GM19467 (cell line): ENCODE measurements around the gene SLC24A1.

Source experiments
- ATAC-seq: cut with Tn5 transposase; IDR thresholded peaks from one replicate; pipeline ENCODE4 v1.9.1; 2021; ENCODE audit warnings: mild to moderate bottlenecking, moderate library complexity; ENCODE audit not compliant: unreplicated experiment

SLC24A1 gene

GRCh38 chr15:65621638-65622037, at the start of gene SLC24A1:
Gene SLC24A1 (plus strand): TSS chr15:65621938. CDS start chr15:65624081, 2,143 bp downstream.
- ATAC-seq = no peak

- no peak for ATAC-seq
Observed at GRCh38 chr15:65571971-65572370, 49.8 kb upstream of the SLC24A1 start.

- ATAC-seq = no peak
Observed at GRCh38 chr15:65576664-65577063, 45.1 kb upstream of the SLC24A1 start.

GRCh38 chr15:65577129-65577996, 44.4 kb upstream of the SLC24A1 start:
- ATAC-seq = no peak

GRCh38 chr15:65578904-65579728, 42.6 kb upstream of the SLC24A1 start:
- ATAC-seq = no peak

GRCh38 chr15:65579762-65580161, 42.0 kb upstream of the SLC24A1 start:
- ATAC-seq = no peak

GRCh38 chr15:65580287-65580686, 41.5 kb upstream of the SLC24A1 start:
- ATAC-seq = no peak

GRCh38 chr15:65583701-65584100, 38.0 kb upstream of the SLC24A1 start:
- no peak for ATAC-seq

- no peak for ATAC-seq
Observed at GRCh38 chr15:65584241-65584640, 37.5 kb upstream of the SLC24A1 start.

- ATAC-seq = no peak
Observed at GRCh38 chr15:65587094-65587493, 34.6 kb upstream of the SLC24A1 start.

GRCh38 chr15:65595960-65596359, 25.8 kb upstream of the SLC24A1 start:
- no peak for ATAC-seq

GRCh38 chr15:65598468-65598867, 23.3 kb upstream of the SLC24A1 start:
- ATAC-seq = no peak

GRCh38 chr15:65599677-65600076, 22.1 kb upstream of the SLC24A1 start:
- no peak for ATAC-seq

GRCh38 chr15:65603134-65603533, 18.6 kb upstream of the SLC24A1 start:
- ATAC-seq = no peak

GRCh38 chr15:65603559-65603958, 18.2 kb upstream of the SLC24A1 start:
- ATAC-seq = no peak

- ATAC-seq = peak; percentile 93
Observed at GRCh38 chr15:65610871-65611718, 10.6 kb upstream of the SLC24A1 start, which contains the start of gene INTS14. Gene INTS14 (minus strand): TSS chr15:65611131. CDS start chr15:65607380, 3,751 bp downstream.

- no peak for ATAC-seq
Observed at GRCh38 chr15:65611888-65612615, 9.7 kb upstream of the SLC24A1 start.

GRCh38 chr15:65612616-65612946, 9.2 kb upstream of the SLC24A1 start:
- ATAC-seq = no peak

GRCh38 chr15:65612949-65613744, 8.6 kb upstream of the SLC24A1 start:
- ATAC-seq = no peak
